ENCODE results near the gene PARVA.

DNA sequence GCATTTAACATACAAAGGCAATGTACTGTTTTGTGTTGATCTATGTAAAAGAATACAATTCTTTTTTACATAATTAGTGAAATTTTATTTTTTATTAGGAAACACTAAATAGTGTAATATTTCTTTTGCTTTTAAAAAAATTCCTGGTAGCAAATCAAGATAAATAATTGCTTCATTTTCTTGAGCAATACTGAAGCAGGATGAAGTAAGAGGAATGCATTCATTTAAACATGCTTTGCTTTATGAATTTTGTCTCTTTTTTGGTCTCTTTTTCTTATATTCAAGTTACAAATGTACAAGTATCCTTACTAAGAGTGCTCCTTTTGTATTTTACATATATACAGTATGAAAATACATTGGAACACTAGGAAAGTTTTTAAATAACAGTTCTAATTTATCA is 152.4 kb downstream of the PARVA start:
- no peak for TF ChIP-seq REST (IDR thresholded peaks at IDR 0.05; ENCODE audit: insufficient read depth in 1 of 2, low read depth in 2 of 2, low read length in 1 of 2)
- TF ChIP-seq, protein P1, sequence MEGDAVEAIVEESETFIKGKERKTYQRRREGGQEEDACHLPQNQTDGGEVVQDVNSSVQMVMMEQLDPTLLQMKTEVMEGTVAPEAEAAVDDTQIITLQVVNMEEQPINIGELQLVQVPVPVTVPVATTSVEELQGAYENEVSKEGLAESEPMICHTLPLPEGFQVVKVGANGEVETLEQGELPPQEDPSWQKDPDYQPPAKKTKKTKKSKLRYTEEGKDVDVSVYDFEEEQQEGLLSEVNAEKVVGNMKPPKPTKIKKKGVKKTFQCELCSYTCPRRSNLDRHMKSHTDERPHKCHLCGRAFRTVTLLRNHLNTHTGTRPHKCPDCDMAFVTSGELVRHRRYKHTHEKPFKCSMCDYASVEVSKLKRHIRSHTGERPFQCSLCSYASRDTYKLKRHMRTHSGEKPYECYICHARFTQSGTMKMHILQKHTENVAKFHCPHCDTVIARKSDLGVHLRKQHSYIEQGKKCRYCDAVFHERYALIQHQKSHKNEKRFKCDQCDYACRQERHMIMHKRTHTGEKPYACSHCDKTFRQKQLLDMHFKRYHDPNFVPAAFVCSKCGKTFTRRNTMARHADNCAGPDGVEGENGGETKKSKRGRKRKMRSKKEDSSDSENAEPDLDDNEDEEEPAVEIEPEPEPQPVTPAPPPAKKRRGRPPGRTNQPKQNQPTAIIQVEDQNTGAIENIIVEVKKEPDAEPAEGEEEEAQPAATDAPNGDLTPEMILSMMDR (IDR thresholded peaks at IDR 0.05) = no peak
- TF ChIP-seq SIN3A (IDR thresholded peaks at IDR 0.05; ENCODE audit: borderline replicate concordance, insufficient read depth, low read depth, low read length) = no peak
- TF ChIP-seq POLR2AphosphoS5 (IDR thresholded peaks at IDR 0.05; ENCODE audit: low read depth, low read length) = no peak

Measured in Panc1 (cell line).